ENCODE measurements around the gene REC8. TPM values are rescaled to one million over a fixed set of nuclear protein-coding genes. Genes with fewer than 3 reads are reported as not detected.

Gene REC8
- total and polyA plus RNA-seq, 2 of the 13 experiments (the other 11 are each of a cell fraction or from before 2014, with no cell fraction given), result 3.4 to 14.7 TPM

- TF ChIP-seq ZZZ3 (CRISPR knock-in tag; IDR thresholded peaks at IDR 0.05; ENCODE audit: borderline replicate concordance) (peak; percentile 92), ZNF296 (CRISPR knock-in tag; conservative IDR thresholded peaks at IDR 0.05) (no peak), ZNF556 (CRISPR knock-in tag; IDR thresholded peaks at IDR 0.05; ENCODE audit: borderline replicate concordance) (peak; percentile 93), ZNF720 (CRISPR knock-in tag; IDR thresholded peaks at IDR 0.05) (no peak), ZNF235 (CRISPR knock-in tag; IDR thresholded peaks at IDR 0.05; ENCODE audit: borderline replicate concordance) (peak; percentile 94; the same call in 1 of the 2 replicates), ZNF597 (CRISPR knock-in tag; IDR thresholded peaks at IDR 0.05) (no peak), SP5 (CRISPR knock-in tag; IDR thresholded peaks at IDR 0.05; ENCODE audit: borderline replicate concordance, low read depth) (peak; percentile 74), MTERF4 (CRISPR knock-in tag; IDR thresholded peaks at IDR 0.05) (peak; percentile 82; the same call in 1 of the 2 replicates), SP1 (IDR thresholded peaks at IDR 0.05) (no peak), SP1 (CRISPR knock-in tag; IDR thresholded peaks at IDR 0.05) (peak; percentile 89), MTA3 (CRISPR knock-in tag; IDR thresholded peaks at IDR 0.05) (no peak), TFAP4 (IDR thresholded peaks at IDR 0.05; ENCODE audit: borderline replicate concordance, low read depth) (peak; percentile 71; the same call in 1 of the 2 replicates), GTF2F1 (IDR thresholded peaks at IDR 0.05; ENCODE audit: low read length) (peak; percentile 98), KDM2A (CRISPR knock-in tag; IDR thresholded peaks at IDR 0.05; ENCODE audit: borderline replicate concordance, low read depth) (peak; percentile 100), ZFP37 (CRISPR knock-in tag; IDR thresholded peaks at IDR 0.05; ENCODE audit: borderline replicate concordance) (peak; percentile 97), ZNF7 (CRISPR knock-in tag; IDR thresholded peaks at IDR 0.05) (peak; percentile 38; the same call in 1 of the 2 replicates), RORA (CRISPR knock-in tag; IDR thresholded peaks at IDR 0.05) (no peak), ATF5 (CRISPR knock-in tag; IDR thresholded peaks at IDR 0.05; ENCODE audit: low read depth) (peak; percentile 86), DZIP1 (CRISPR knock-in tag; IDR thresholded peaks at IDR 0.05) (peak; percentile 97), ZNF761 (CRISPR knock-in tag; conservative IDR thresholded peaks at IDR 0.05) (peak; percentile 98), ZC3H4 (CRISPR knock-in tag; IDR thresholded peaks at IDR 0.05; ENCODE audit: borderline replicate concordance) (peak; percentile 67; the same call in 1 of the 2 replicates), ZNF782 (CRISPR knock-in tag; IDR thresholded peaks at IDR 0.05; ENCODE audit: borderline replicate concordance) (peak; percentile 89), NKX3-1 (CRISPR knock-in tag; IDR thresholded peaks at IDR 0.05) (peak; percentile 84)
These were observed 41.3 kb downstream of the REC8 start, which contains the start of gene CHMP4A (continued) for GRCh38 chr14:24212924-24213865.

Data from HepG2 (cell line).